ENCODE results near the gene G2E3. TPM values are rescaled to one million over a fixed set of nuclear protein-coding genes. Genes with fewer than 3 reads are reported as not detected.

Gene G2E3
- total and polyA plus RNA-seq, 2 donors (not counting 3 experiments of a cell fraction or from before 2014, with no cell fraction given): 4.2 to 34.8 TPM

DNA sequence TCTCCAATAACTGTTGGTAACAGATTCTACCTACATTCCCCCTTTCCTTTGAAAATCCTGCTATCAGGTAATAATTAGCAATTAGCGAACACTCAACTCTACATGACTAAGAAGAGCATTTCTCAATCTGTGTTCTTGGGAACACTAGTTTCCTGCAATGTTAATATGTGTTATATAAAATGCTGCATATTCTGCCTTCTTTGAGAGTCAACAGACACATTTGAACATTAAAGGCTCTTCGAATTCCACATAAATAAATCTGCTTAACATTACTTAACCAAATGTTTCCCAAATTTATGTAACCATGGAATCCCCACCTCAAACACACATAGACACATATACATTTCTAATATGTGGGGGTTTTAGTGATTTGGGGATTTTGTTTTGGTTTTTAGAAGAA, 41.2 kb upstream of the G2E3 start:
- FAIRE-seq (no peak), DNase-seq (ENCODE audit: low read depth, low spot score) (no peak)
- Histone ChIP-seq H3K4me3 (replicated peaks in 1 of 3; ENCODE audit: insufficient read depth in 1 of 3, low read depth in 1 of 3, low read length in 3 of 3) (no peak overlapping the region), H3K36me3 (ENCODE audit: control insufficient read depth in 2 of 2, extremely low read depth in 1 of 2, insufficient read depth in 2 of 2, low read length in 2 of 2) (no peaks in the 10 kb centered on the region), H3K9me1 (replicated peaks; ENCODE audit: control insufficient read depth, extremely low read depth, insufficient read depth, low read length) (no peaks in the 10 kb centered on the region), H3K4me1 (ENCODE audit: control insufficient read depth, extremely low read depth, insufficient read depth, low read length) (no peaks in the 10 kb centered on the region), H3K79me2 (ENCODE audit: control insufficient read depth, insufficient read depth, low read length) (no peaks in the 10 kb centered on the region), H3K27ac (ENCODE audit: insufficient read depth, low read depth, low read length) (no peak overlapping the region), H3K9ac (replicated peaks; ENCODE audit: extremely low read depth, insufficient read depth, low read length) (no peak overlapping the region), H3K9me3 (replicated peaks; ENCODE audit: control insufficient read depth, insufficient read depth, low read length) (no peaks in the 10 kb centered on the region), H4K20me1 (replicated peaks; ENCODE audit: control insufficient read depth, extremely low read depth, insufficient read depth, low read length) (no peaks in the 10 kb centered on the region), H3K27me3 (ENCODE audit: control insufficient read depth in 2 of 2, insufficient read depth in 2 of 2, low read length in 2 of 2) (peaks cover 9% of the 10 kb centered on the region in 2 experiments), H3K4me2 (ENCODE audit: insufficient read depth, low read length) (no peak overlapping the region), H2AFZ (ENCODE audit: low read depth, low read length) (no peak overlapping the region)
- ChIA-PET CTCF (no interaction called here), POLR2A (no interaction called here)
- TF ChIP-seq POLR2AphosphoS5 (IDR thresholded peaks at IDR 0.05; ENCODE audit: insufficient read depth, low read depth, low read length) (no peak), FOS (IDR thresholded peaks at IDR 0.05; ENCODE audit: borderline replicate concordance, insufficient read depth, low read length) (no peak), MYC (IDR thresholded peaks at IDR 0.05; ENCODE audit: low read depth, low read length) (no peak), JUN (IDR thresholded peaks at IDR 0.05; ENCODE audit: borderline replicate concordance, insufficient read depth, insufficient read length, low read depth) (no peak)
- TF ChIP-seq, protein P1, sequence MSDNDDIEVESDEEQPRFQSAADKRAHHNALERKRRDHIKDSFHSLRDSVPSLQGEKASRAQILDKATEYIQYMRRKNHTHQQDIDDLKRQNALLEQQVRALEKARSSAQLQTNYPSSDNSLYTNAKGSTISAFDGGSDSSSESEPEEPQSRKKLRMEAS (IDR thresholded peaks at IDR 0.05; ENCODE audit: insufficient read depth, insufficient read length): no peak
- dilution Hi-C loops (cut with MboI; ENCODE audit: extremely low pct_ligation_motif_present, low sequenced_read_pairs) (no loop called here), intact Hi-C loops (cut with micrococcal nuclease) (no loop called here)
- no TSS peak for BruUV-seq (replicated peaks)

DNA sequence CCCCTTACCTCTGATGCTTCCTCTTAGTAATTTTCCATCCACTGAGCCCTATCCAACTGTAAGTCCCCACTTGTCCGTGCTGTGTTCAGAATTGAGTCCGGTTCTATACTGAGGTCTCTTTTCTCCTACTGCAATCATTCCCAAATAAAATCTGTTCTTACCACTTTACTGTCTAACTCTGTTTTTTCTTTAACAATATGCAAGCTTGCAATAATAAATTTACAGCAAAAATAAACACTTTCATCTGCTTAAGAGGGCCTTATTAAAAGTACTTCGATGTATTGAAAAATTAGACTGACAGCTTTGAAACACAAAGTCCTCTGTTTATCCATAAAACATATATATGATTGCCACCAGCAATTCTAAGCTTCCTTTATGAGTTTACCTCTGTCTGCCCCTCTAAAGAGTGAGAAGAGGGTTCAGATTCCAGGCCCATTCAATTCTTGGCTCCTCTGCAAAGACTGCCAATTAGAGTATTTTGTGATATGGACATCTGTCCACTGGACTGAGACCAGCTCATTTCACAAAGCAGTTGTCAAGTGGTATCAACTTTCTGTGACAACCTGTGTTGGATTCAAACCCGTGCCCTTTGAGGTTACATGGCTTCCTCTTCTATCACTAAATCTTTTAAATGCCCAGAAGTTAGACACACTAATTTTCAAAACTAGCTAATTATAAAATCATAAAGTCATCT, 39.9 kb upstream of the G2E3 start:
- intact Hi-C loops (cut with micrococcal nuclease): no loop called here
- POLR2A ChIA-PET: interaction anchor here (0.6 kb wide), 1 partner anchor 29 kb away, joined by 3 read pairs; no protein-coding TSS in a partner anchor
- BruUV-seq (replicated peaks): no TSS peak
- Histone ChIP-seq H3K27me3 (ENCODE audit: control insufficient read depth in 2 of 2, insufficient read depth in 2 of 2, low read length in 2 of 2) (peaks cover 9% of the 10 kb centered on the region in 2 experiments), H3K4me1 (ENCODE audit: control insufficient read depth, extremely low read depth, insufficient read depth, low read length) (no peaks in the 10 kb centered on the region), H3K9me3 (replicated peaks; ENCODE audit: control insufficient read depth, insufficient read depth, low read length) (no peaks in the 10 kb centered on the region), H3K4me3 (replicated peaks in 1 of 3; ENCODE audit: insufficient read depth in 1 of 3, low read depth in 1 of 3, low read length in 3 of 3) (no peak overlapping the region), H3K4me2 (ENCODE audit: insufficient read depth, low read length) (no peak overlapping the region), H3K79me2 (ENCODE audit: control insufficient read depth, insufficient read depth, low read length) (no peaks in the 10 kb centered on the region), H3K9ac (replicated peaks; ENCODE audit: extremely low read depth, insufficient read depth, low read length) (no peak overlapping the region), H3K9me1 (replicated peaks; ENCODE audit: control insufficient read depth, extremely low read depth, insufficient read depth, low read length) (no peaks in the 10 kb centered on the region), H3K36me3 (ENCODE audit: control insufficient read depth in 2 of 2, extremely low read depth in 1 of 2, insufficient read depth in 2 of 2, low read length in 2 of 2) (no peaks in the 10 kb centered on the region), H2AFZ (ENCODE audit: low read depth, low read length) (no peak overlapping the region), H4K20me1 (replicated peaks; ENCODE audit: control insufficient read depth, extremely low read depth, insufficient read depth, low read length) (no peaks in the 10 kb centered on the region), H3K27ac (ENCODE audit: insufficient read depth, low read depth, low read length) (no peak overlapping the region)
- dilution Hi-C loops (cut with MboI; ENCODE audit: extremely low pct_ligation_motif_present, low sequenced_read_pairs): no loop called here
- DNase-seq (ENCODE audit: low read depth, low spot score): no peak
- CTCF ChIA-PET: interaction anchor here (1.3 to 2.3 kb wide), 2 partner anchors 7 to 92 kb away, joined by 4 to 9 read pairs; no protein-coding TSS in a partner anchor
- TF ChIP-seq GATA2 (IDR thresholded peaks at IDR 0.05; ENCODE audit: insufficient read depth, insufficient read length, low read depth, low read length) (no peak), FOS (IDR thresholded peaks at IDR 0.05; ENCODE audit: borderline replicate concordance, insufficient read depth, low read length) (no peak), POLR2AphosphoS5 (IDR thresholded peaks at IDR 0.05; ENCODE audit: insufficient read depth, low read depth, low read length) (no peak), MYC (IDR thresholded peaks at IDR 0.05; ENCODE audit: low read depth, low read length) (no peak), EZH2 (IDR thresholded peaks at IDR 0.05; ENCODE audit: borderline replicate concordance, low read depth, low read length, severe bottlenecking) (no peak), JUN (IDR thresholded peaks at IDR 0.05; ENCODE audit: borderline replicate concordance, insufficient read depth, insufficient read length, low read depth) (no peak), POLR2A (IDR thresholded peaks at IDR 0.05; ENCODE audit: low read depth, low read length) (no peak)
- TF ChIP-seq, protein P1 (IDR thresholded peaks at IDR 0.05; ENCODE audit: insufficient read depth, insufficient read length): no peak
- TF ChIP-seq, protein P2, sequence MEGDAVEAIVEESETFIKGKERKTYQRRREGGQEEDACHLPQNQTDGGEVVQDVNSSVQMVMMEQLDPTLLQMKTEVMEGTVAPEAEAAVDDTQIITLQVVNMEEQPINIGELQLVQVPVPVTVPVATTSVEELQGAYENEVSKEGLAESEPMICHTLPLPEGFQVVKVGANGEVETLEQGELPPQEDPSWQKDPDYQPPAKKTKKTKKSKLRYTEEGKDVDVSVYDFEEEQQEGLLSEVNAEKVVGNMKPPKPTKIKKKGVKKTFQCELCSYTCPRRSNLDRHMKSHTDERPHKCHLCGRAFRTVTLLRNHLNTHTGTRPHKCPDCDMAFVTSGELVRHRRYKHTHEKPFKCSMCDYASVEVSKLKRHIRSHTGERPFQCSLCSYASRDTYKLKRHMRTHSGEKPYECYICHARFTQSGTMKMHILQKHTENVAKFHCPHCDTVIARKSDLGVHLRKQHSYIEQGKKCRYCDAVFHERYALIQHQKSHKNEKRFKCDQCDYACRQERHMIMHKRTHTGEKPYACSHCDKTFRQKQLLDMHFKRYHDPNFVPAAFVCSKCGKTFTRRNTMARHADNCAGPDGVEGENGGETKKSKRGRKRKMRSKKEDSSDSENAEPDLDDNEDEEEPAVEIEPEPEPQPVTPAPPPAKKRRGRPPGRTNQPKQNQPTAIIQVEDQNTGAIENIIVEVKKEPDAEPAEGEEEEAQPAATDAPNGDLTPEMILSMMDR (IDR thresholded peaks at IDR 0.05; ENCODE audit: extremely low read depth in 1 of 2, insufficient read depth in 1 of 2, low read depth in 1 of 2, low read length in 2 of 2): no peak
- FAIRE-seq: no peak

Measured in endothelial cell of umbilical vein (primary cell).